Measurements from ENCODE around the gene FER. TPM values are rescaled to one million over a fixed set of nuclear protein-coding genes. Genes with fewer than 3 reads are reported as not detected.

FER gene
- total RNA-seq, 1 donor from 2014 or later, result 38.2 TPM

DNA sequence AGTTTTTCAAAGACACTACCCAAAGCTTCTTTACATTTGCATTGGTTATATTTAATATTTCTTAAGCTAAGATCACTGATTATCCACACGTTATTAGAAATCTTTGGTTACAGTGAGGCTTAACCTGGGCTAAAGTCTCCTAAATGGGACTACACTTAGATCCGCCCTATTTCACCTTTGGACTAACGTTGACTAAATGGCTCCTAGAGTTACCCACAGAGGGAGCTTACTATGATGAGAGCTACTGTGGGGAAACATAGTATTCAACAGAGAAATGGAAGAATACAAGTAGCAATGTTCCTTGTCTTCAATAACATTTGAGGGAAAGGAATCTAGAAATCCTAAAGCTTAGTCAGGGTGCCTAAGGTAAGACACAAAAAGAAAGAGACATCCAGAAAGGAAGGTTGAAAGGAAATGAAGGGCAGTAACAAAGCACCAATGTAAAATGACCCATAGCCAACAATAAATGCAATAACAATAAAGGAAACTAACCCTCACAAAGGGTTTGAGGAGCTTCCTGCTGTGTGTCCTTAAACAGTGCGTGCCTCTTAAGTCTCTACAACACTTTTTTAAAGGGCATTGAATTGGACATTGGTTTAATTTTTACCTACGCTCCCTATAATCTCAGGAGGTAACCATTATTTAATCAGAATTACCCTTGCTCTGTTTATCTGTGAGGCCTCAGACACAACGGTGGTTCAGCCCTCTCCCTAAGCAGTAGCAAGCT is 445.0 kb downstream of the FER start:
- H3K9me3 Mint-ChIP-seq (ENCODE audit: unreplicated experiment), result no peaks in the 10 kb centered on the region
- H3K27ac Mint-ChIP-seq (ENCODE audit: unreplicated experiment), result no peak overlapping the region
- TF ChIP-seq, protein P1, sequence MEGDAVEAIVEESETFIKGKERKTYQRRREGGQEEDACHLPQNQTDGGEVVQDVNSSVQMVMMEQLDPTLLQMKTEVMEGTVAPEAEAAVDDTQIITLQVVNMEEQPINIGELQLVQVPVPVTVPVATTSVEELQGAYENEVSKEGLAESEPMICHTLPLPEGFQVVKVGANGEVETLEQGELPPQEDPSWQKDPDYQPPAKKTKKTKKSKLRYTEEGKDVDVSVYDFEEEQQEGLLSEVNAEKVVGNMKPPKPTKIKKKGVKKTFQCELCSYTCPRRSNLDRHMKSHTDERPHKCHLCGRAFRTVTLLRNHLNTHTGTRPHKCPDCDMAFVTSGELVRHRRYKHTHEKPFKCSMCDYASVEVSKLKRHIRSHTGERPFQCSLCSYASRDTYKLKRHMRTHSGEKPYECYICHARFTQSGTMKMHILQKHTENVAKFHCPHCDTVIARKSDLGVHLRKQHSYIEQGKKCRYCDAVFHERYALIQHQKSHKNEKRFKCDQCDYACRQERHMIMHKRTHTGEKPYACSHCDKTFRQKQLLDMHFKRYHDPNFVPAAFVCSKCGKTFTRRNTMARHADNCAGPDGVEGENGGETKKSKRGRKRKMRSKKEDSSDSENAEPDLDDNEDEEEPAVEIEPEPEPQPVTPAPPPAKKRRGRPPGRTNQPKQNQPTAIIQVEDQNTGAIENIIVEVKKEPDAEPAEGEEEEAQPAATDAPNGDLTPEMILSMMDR (IDR thresholded peaks at IDR 0.05), result no peak
- no peaks in the 10 kb centered on the region for H3K27me3 Mint-ChIP-seq (ENCODE audit: unreplicated experiment)
- peaks cover 4% of the 10 kb centered on the region for H3K36me3 Mint-ChIP-seq (ENCODE audit: unreplicated experiment)
- H3K4me1 Mint-ChIP-seq (ENCODE audit: unreplicated experiment), result peaks cover 16% of the 10 kb centered on the region
- no peak overlapping the region for H3K4me3 Mint-ChIP-seq (ENCODE audit: unreplicated experiment)
- DNase-seq (ENCODE audit: extremely low spot score, unreplicated experiment), result no peak

DNA sequence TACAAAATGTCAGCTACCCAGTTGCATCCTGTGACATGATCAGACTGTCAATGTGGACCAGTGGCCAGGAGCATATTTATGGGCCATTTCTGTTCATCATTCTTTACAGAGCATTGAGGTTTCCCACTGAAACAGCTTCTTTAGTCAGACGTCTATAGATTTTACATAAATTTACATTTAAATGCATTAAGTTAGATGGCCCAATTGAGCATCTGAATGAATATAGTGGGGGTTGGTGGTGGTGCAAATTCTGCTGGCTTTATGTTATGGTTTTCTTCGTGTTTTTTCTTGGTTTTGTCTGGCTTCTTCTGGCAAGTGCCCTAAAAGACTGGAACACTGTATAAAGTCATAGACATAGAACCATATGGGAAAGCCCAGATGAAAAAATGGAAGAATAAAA is 448.0 kb downstream of the FER start:
- Mint-ChIP-seq H3K27me3 (ENCODE audit: unreplicated experiment) (no peaks in the 10 kb centered on the region), H3K4me1 (ENCODE audit: unreplicated experiment) (peaks cover 15% of the 10 kb centered on the region)
- TF ChIP-seq, protein P1 (IDR thresholded peaks at IDR 0.05), result no peak

DNA sequence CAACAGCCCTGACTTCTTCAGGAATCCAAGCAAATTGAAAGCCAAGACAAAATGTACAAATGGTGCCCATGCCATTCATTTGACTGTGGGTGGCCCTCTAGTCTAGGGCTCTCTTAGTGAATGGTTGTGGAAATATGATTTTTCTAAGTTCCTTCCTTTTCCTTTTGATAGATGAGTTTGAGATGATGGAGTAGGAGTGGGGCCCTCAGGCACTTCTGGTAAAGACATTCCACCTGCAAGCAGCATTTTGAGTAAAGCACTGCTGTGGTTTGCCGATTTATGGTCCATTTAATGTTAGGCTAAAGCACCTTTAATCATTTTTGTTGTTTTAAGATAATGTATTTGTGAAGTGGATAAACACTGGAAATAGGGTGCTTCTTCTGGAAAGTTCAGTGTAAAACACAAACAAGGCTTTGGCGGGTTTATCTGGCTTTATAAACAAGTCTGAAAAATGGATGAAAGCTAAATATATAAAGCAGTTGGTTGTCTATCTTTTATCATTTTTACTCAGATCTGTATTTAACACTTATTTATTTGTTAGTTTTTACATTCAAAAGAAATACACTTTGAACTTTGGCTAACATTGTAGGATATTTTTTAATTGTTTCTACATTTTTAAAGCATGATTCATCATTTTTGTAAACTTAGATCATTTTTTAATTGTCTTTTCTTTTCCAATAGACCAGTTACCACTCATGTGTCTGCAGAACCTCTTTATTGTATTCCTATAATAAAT is 448.6 kb downstream of the FER start:
- Mint-ChIP-seq H3K27me3 (ENCODE audit: unreplicated experiment) (no peaks in the 10 kb centered on the region), H3K36me3 (ENCODE audit: unreplicated experiment) (peaks cover 2% of the 10 kb centered on the region), H3K4me3 (ENCODE audit: unreplicated experiment) (no peak overlapping the region), H3K4me1 (ENCODE audit: unreplicated experiment) (peaks cover 12% of the 10 kb centered on the region), H3K27ac (ENCODE audit: unreplicated experiment) (no peak overlapping the region), H3K9me3 (ENCODE audit: unreplicated experiment) (no peaks in the 10 kb centered on the region)
- TF ChIP-seq, protein P1 (IDR thresholded peaks at IDR 0.05), result no peak
- no peak for DNase-seq (ENCODE audit: extremely low spot score, unreplicated experiment)

More for the DNA sequence above, 448.0 kb downstream of the FER start:
- no peak for DNase-seq (ENCODE audit: extremely low spot score, unreplicated experiment)
- H3K9me3 Mint-ChIP-seq (ENCODE audit: unreplicated experiment), result no peaks in the 10 kb centered on the region
- no peak overlapping the region for H3K27ac Mint-ChIP-seq (ENCODE audit: unreplicated experiment)
- no peak overlapping the region for H3K4me3 Mint-ChIP-seq (ENCODE audit: unreplicated experiment)
- peaks cover 2% of the 10 kb centered on the region for H3K36me3 Mint-ChIP-seq (ENCODE audit: unreplicated experiment)

DNA sequence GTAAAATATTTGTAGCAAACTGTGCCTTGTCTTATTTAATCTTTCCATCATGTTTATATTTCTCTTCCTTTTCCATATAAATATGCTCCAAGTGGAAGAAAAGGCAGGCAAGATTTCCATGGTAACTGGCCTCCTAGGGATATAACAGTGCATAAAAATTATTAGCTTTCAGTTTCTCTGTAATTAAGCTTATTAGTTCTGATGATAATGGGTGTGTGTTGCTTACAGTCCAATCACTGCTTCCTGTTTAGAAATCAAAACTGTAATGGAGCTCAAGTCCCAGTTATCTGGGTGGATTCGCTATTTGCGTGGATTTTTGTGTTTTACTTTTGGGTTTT is 449.1 kb downstream of the FER start:
- H3K9me3 Mint-ChIP-seq (ENCODE audit: unreplicated experiment), result no peaks in the 10 kb centered on the region
- peaks cover 8% of the 10 kb centered on the region for H3K4me1 Mint-ChIP-seq (ENCODE audit: unreplicated experiment)
- peaks cover 2% of the 10 kb centered on the region for H3K36me3 Mint-ChIP-seq (ENCODE audit: unreplicated experiment)
- TF ChIP-seq, protein P1 (IDR thresholded peaks at IDR 0.05), result no peak
- H3K4me3 Mint-ChIP-seq (ENCODE audit: unreplicated experiment), result no peak overlapping the region
- H3K27me3 Mint-ChIP-seq (ENCODE audit: unreplicated experiment), result no peaks in the 10 kb centered on the region
- H3K27ac Mint-ChIP-seq (ENCODE audit: unreplicated experiment), result no peak overlapping the region
- DNase-seq (ENCODE audit: extremely low spot score, unreplicated experiment), result no peak

DNA sequence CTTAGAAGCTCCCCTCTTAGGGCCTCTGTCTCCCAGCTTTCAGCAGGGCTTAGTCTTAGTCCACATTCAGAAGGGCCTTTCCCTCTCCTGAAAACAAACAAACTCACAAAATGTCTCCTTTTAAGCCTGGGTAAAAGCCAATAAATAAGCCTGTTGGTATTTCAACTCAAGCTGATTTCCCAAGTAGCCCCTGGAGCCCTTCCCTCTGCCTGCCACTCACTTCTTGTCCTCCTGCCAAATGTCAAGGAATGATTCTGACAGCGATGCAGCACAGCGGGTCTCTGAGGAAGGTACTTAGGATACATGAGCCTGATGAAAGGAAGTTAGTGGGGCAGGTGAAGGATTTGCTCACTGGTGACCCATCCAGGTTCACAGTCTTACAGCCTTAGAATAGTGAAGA is 451.6 kb downstream of the FER start:
- TF ChIP-seq, protein P1 (IDR thresholded peaks at IDR 0.05), result no peak
- no peaks in the 10 kb centered on the region for H3K9me3 Mint-ChIP-seq (ENCODE audit: unreplicated experiment)
- no peak overlapping the region for H3K4me3 Mint-ChIP-seq (ENCODE audit: unreplicated experiment)
- no peak overlapping the region for H3K27ac Mint-ChIP-seq (ENCODE audit: unreplicated experiment)
- no peak for DNase-seq (ENCODE audit: extremely low spot score, unreplicated experiment)
- H3K27me3 Mint-ChIP-seq (ENCODE audit: unreplicated experiment), result no peaks in the 10 kb centered on the region
- H3K36me3 Mint-ChIP-seq (ENCODE audit: unreplicated experiment), result peaks cover 2% of the 10 kb centered on the region
- no peaks in the 10 kb centered on the region for H3K4me1 Mint-ChIP-seq (ENCODE audit: unreplicated experiment)

All from osteocyte (in vitro differentiated cells).